Epithelial cell of esophagus (primary cell): ENCODE measurements around the gene AP2M1.

Experiments used
- DNase-seq: peaks from one replicate; pipeline ENCODE4 v3.0.0; 2010; ENCODE audit warnings: low read depth
- H3K4me3 ChIP-seq: 2 replicates; pipeline ENCODE4 v1.5.1; 2011; ENCODE audit warnings: mild to moderate bottlenecking, low read length, control low read depth
- CTCF ChIP-seq: IDR thresholded peaks from 2 replicates; pipeline ENCODE4 v1.5.1; 2011; ENCODE audit warnings: low read depth, mild to moderate bottlenecking, low read length, control low read depth, inconsistent platforms; ENCODE audit not compliant: insufficient read depth; ENCODE audit errors: missing control alignments

AP2M1 gene

DNA sequence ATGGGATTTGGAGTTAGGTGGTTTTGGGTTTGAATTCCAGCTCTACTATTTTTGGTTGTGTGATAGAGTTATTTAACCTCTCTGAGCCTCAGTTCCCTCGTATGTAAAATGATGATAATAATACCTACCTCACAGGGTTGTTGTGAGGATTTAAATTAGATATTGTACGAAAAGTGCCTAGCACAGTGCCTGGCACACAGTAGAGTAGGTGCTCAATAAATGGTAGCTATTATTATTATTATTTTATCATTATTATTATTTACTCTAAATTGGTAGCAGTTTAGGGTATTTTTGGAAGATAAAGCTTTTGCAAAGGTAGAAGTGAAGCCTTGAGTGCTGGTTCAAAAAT lies 1.3 kb upstream of the AP2M1 start:
- TF ChIP-seq CTCF = no peak
- no peak for DNase-seq
- no peak overlapping the region for H3K4me3 ChIP-seq

DNA sequence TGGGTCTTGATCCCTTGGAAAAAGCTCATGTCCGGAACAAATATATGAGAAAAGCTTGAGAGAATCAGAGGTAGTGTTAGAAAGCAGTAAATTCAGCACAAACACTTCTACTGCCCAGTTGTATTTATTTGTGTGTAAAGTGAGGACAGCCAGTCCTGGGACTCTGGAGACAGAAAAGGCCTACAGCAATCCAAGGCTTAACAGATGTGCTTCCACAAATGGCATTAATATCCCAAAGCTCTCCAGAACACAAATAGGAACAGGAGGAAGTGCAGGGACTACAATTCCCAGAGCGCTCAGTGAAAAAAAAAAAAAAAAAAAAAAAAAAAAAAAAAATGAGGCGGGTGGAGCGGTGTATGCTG lies 390 bp upstream of the AP2M1 start:
- no peak overlapping the region for H3K4me3 ChIP-seq
- no peak for DNase-seq
- no peak for TF ChIP-seq CTCF

- TF ChIP-seq CTCF = no peak
- no peak for DNase-seq
- H3K4me3 ChIP-seq = peak overlapping the region; percentile 95
Observed at GRCh38 chr3:184175506-184175905, 851 bp downstream of the AP2M1 start.

- TF ChIP-seq CTCF = no peak
- peak overlapping the region; percentile 95 for H3K4me3 ChIP-seq
- no peak for DNase-seq
Observed at GRCh38 chr3:184175981-184176376, 1.3 kb downstream of the AP2M1 start.

DNA sequence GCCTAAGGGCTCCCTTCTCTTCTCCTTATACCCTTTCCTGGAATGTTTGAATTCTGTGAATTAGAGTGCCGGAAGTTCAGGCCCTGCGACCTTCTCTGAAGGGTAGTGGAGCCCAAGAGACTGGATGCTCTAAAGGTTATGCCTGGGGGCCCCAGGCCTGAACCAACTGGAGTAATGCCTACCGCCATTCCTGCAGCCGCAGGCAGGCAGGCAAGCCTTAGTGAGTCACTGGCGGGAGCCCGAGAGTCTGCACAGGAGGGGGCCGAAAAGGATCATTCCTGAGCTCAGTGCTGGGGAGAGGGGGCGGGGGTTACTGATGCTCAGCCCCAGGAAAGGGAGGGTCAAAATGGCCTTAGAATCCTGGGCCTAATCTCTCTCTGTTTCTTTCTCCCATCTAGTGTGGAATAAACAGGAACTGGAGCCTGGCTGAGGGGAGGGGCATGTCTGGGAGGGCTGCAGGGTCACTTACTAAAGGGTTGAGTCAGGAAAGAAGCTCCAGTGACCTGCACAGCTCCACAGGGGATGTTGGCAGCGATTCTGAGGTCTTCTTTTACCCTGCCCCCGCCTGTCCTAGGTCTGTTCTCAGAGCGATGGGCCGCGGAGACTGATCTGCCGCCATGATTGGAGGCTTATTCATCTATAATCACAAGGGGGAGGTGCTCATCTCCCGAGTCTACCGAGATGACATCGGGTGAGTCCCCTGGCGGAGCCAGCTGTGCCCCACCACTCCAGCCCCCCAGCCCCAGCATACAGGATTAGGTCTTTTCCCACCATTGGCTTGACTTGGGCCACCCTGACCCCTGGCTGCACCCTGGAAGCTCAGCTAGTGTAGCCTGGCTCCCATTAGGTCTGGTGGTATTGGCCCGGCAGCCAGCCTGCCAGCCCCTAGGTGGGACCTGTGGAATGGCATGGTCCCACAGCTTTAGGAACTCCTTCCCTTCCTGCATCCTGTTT lies 2.0 kb downstream of the AP2M1 start:
- peak overlapping the region; percentile 95 for H3K4me3 ChIP-seq
- peak; percentile 85 for DNase-seq
- no peak for TF ChIP-seq CTCF

DNA sequence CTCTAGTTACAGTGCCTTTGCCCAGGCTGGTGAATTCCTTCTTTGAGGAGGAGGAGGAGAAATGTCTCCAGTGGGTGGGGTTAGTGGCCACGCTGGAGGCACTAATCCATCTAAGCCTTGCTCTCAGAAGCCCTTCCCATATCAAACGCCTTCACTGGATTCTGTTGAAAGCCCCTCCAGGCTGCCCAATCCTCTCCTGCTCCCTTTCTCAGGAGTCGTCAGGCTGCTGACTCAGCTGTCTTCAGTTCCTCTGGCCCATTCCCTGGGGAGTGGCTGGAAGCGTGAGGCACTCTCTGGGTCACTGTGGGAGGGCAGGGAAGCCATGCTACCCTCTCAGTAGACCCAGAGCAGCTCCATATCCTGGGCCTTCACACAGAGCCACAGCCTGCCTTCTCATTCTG lies 2.7 kb downstream of the AP2M1 start:
- peak overlapping the region; percentile 95 for H3K4me3 ChIP-seq
- TF ChIP-seq CTCF = no peak
- no peak for DNase-seq

- no peak for TF ChIP-seq CTCF
- no peak overlapping the region for H3K4me3 ChIP-seq
- no peak for DNase-seq
Observed at GRCh38 chr3:184177767-184178306, 3.2 kb downstream of the AP2M1 start.
